ENCODE results near the gene MIXL1. TPM values are rescaled to one million over a fixed set of nuclear protein-coding genes. Genes with fewer than 3 reads are reported as not detected.

MIXL1 gene
- total and polyA plus RNA-seq, 2 of the 13 experiments (the other 11 are each of a cell fraction or from before 2014, with no cell fraction given) = 7.6 to 18.5 TPM

DNA sequence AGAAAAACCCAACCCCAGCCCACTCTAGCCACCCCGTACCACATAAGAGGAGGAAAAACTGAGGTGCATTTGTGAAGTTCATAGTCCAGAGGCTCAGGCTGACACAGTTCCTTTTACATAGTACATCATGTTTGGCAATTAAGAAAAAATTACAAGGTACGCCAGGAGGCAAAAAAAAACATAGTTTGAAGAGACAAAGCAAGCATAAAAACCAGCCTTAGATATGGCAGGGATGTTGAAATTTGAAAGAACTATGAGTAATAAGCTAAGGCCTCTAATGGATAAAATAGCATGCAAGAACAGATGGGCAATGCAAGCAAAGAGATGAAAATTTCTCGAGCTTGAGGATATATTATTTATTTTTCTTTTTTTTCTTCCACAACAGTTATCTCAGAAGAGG, 31.9 kb downstream of the MIXL1 start:
- ATAC-seq = no peak
- TF ChIP-seq JUNB (CRISPR knock-in tag; IDR thresholded peaks at IDR 0.05; ENCODE audit: borderline replicate concordance) (no peak), CEBPZ (IDR thresholded peaks at IDR 0.05; ENCODE audit: low read length) (no peak), ZNF574 (CRISPR knock-in tag; IDR thresholded peaks at IDR 0.05) (no peak), BRD4 (CRISPR knock-in tag; IDR thresholded peaks at IDR 0.05) (no peak), HMGA1 (CRISPR knock-in tag; conservative IDR thresholded peaks at IDR 0.05) (no peak), KLF11 (CRISPR knock-in tag; IDR thresholded peaks at IDR 0.05) (no peak), MEF2D (CRISPR knock-in tag; IDR thresholded peaks at IDR 0.05) (no peak), ATF7-NPFF (CRISPR knock-in tag; IDR thresholded peaks at IDR 0.05; ENCODE audit: low read depth) (no peak), NR2F1 (CRISPR knock-in tag; IDR thresholded peaks at IDR 0.05) (no peak), ZNF512 (CRISPR knock-in tag; IDR thresholded peaks at IDR 0.05) (no peak), SKI (IDR thresholded peaks at IDR 0.05; ENCODE audit: partially characterized antibody) (no peak), PPARG (CRISPR knock-in tag; conservative IDR thresholded peaks at IDR 0.05) (no peak), ATF1 (CRISPR knock-in tag; IDR thresholded peaks at IDR 0.05) (no peak), CBX2 (IDR thresholded peaks at IDR 0.05; ENCODE audit: low read depth, low read length) (no peak), CBX2 (CRISPR knock-in tag; IDR thresholded peaks at IDR 0.05; ENCODE audit: low read depth) (no peak), HNF1B (CRISPR knock-in tag; IDR thresholded peaks at IDR 0.05) (no peak)

More for the DNA sequence above, 31.9 kb downstream of the MIXL1 start:
- Histone ChIP-seq H3K4me3 (replicated peaks in 1 of 3; ENCODE audit: insufficient read depth in 1 of 3, low read depth in 2 of 3, low read length in 3 of 3) (no peak overlapping the region), H3K9ac (ENCODE audit: insufficient read depth, low read depth, low read length) (no peak overlapping the region), H3K4me1 (ENCODE audit: insufficient read depth, low read length) (no peaks in the 10 kb centered on the region), H3K79me2 (ENCODE audit: insufficient read depth, low read length) (no peaks in the 10 kb centered on the region), H3K27ac (ENCODE audit: extremely low read length, insufficient read depth, low read length) (no peak overlapping the region), H2AFZ (ENCODE audit: low read length) (no peak overlapping the region), H3K36me3 (replicated peaks in 1 of 2; ENCODE audit: control insufficient read depth in 1 of 2, insufficient read depth in 2 of 2, low read length in 2 of 2) (peaks cover 1 to 3% of the 10 kb centered on the region in 2 experiments; a peak in 3 of 5 replicates), H4K20me1 (ENCODE audit: insufficient read depth, low read length) (no peaks in the 10 kb centered on the region), H3K27me3 (ENCODE audit: control insufficient read depth in 1 of 2, insufficient read depth in 2 of 2, low read length in 2 of 2) (no peaks in the 10 kb centered on the region), H3K4me2 (ENCODE audit: low read depth, low read length) (no peak overlapping the region), H3K9me3 (ENCODE audit: low read length) (peaks cover 5% of the 10 kb centered on the region)
- intact Hi-C loops (cut with micrococcal nuclease; ENCODE audit: unreplicated experiment) = no loop called here
- POLR2A ChIA-PET = no interaction called here
- CTCF ChIA-PET (ENCODE audit: low intra/inter-chr PET ratio, low total read pairs) = no interaction called here
- BruUV-seq (replicated peaks) = no TSS peak
- FAIRE-seq (no peak), DNase-seq (ENCODE audit: low spot score) (no peak)
- WGBS (ENCODE audit: low lambda C conversion rate) = 71% methylated on average over 3 of the region's 3 CpGs
- in situ Hi-C loops (cut with HindIII; ENCODE audit: extremely low pct_ligation_motif_present, low pct_unique_long_range_greater_than_20kb) = no loop called here
